Testis (tissue), 3 donors: Measurements from ENCODE around the gene SLC9A8. TPM values are rescaled to one million over a fixed set of nuclear protein-coding genes. Genes with fewer than 3 reads are reported as not detected.

Experiments
- DNase-seq: peaks from one replicate; pipeline ENCODE4 v3.0.0-alpha.2; 2019
- H3K27ac ChIP-seq, 2 donors: fragments of 200-600 bp; sonication (generic); one replicate each; pipeline ENCODE4 v1.5.1; 2019
- H3K27me3 ChIP-seq: fragments of 200-600 bp; sonication (generic); one replicate; pipeline ENCODE4 v1.5.1; 2019
- H3K36me3 ChIP-seq: fragments of 200-600 bp; sonication (generic); one replicate; pipeline ENCODE4 v1.5.1; 2017; ENCODE audit warnings: low read depth; ENCODE audit errors: missing control alignments
- H3K4me1 ChIP-seq: fragments of 200-600 bp; sonication (generic); one replicate; pipeline ENCODE4 v1.5.1; 2019
- H3K4me3 ChIP-seq, 2 donors: fragments of 200-600 bp; sonication (generic); one replicate each; pipeline ENCODE4 v1.5.1; 2017 to 2019
- H3K9me3 ChIP-seq: fragments of 200-600 bp; sonication (generic); one replicate; pipeline ENCODE4 v1.5.1; 2017
- POLR2A ChIP-seq: fragments of 450-650 bp; IDR thresholded peaks from one replicate; pipeline ENCODE4 v1.6.1; 2017; ENCODE audit warnings: antibody characterized with exemption, mild to moderate bottlenecking, moderate library complexity
- WGBS, 2 donors: methylation state at CpG; one replicate each; pipeline ENCODE4 v1.1.5; 2018; 5-methylcytosine and 5-hydroxymethylcytosine counted together
- intact Hi-C: fragments of 100-400 bp; cut with DNase I; formaldehyde crosslinking; loops from one replicate; pipeline ENCODE4 v1.15.1; 2023; ENCODE audit warnings: low total_unique reads
- polyA plus RNA-seq: library from polyadenylated mRNA; stranded (reverse); fragments of 350-450 nt; fragmentation: Illumina TruSeq; extraction: RNeasy Lipid Tissue Mini Kit (QIAGEN cat#74804); gene quantifications from one replicate; pipeline ENCODE4 v1.2.3, GENCODE V29; 2014; ENCODE audit warnings: low read depth, low replicate concordance; ENCODE audit not compliant: insufficient read depth
- total RNA-seq, 2 donors: library from RNA; depleted of rRNA; stranded (reverse); fragments of >200 nt; gene quantifications; one replicate each; pipeline ENCODE4 v1.2.3, GENCODE V29; 2016
- TF ChIP-seq, protein P1 (sequence below), 3 experiments: fragments of 450-650 bp in 2 of 3; fragments of 200-600 bp in 1 of 3; sonication (generic) in 1 of 3; IDR thresholded peaks; one replicate each; pipeline ENCODE4 v1.5.1; 2016 to 2019; ENCODE audit warnings: antibody characterized with exemption in 3 of 3, mild to moderate bottlenecking in 2 of 3, moderate library complexity in 1 of 3

SLC9A8 gene
- total and polyA plus RNA-seq, 3 donors from 2014 or later, result 21.3 to 33.0 (median 32.7) TPM

DNA sequence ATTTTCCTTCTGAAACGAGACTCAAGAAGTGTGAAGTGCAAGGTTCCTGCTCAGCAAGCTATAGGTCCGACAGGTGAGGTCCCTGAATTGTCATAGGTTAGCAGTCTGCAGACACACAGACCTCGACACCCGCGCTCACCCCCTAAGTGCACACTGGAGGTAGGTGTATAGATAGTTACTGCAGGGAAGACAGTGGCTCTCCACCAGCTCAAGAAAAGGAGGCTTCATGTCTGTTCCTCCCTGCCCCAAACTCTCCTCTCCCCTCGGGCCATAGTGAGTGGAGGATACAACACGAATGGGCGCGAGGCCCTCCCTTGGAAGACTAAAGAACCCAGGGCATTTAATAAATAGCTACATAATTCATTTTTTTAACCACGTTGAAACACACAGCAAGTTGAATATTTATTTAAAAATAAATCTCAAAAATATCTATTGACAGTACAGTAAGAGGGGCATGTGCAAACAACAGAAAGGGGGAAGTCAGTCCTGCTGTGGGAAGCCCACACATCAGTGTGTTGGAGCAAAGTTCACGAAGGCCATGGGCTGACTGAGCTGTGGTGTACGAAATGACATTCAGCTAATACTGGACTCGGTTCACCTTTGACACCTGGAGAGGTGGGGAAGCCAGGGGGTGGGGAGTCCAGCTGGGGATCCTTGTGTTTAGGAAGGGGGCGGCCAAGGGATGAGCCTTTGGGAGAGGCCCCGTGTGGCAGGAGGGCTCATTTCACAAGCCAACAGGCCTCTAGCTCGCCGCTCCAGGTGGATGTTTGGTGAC is 92.0 kb downstream of the SLC9A8 start:
- no peaks in the 10 kb centered on the region for H3K9me3 ChIP-seq
- TF ChIP-seq POLR2A, result no peak
- TF ChIP-seq, protein P1, sequence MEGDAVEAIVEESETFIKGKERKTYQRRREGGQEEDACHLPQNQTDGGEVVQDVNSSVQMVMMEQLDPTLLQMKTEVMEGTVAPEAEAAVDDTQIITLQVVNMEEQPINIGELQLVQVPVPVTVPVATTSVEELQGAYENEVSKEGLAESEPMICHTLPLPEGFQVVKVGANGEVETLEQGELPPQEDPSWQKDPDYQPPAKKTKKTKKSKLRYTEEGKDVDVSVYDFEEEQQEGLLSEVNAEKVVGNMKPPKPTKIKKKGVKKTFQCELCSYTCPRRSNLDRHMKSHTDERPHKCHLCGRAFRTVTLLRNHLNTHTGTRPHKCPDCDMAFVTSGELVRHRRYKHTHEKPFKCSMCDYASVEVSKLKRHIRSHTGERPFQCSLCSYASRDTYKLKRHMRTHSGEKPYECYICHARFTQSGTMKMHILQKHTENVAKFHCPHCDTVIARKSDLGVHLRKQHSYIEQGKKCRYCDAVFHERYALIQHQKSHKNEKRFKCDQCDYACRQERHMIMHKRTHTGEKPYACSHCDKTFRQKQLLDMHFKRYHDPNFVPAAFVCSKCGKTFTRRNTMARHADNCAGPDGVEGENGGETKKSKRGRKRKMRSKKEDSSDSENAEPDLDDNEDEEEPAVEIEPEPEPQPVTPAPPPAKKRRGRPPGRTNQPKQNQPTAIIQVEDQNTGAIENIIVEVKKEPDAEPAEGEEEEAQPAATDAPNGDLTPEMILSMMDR (IDR thresholded peaks at IDR 0.05), result no peak
- peaks cover 2% of the 10 kb centered on the region for H3K4me1 ChIP-seq
- no peak overlapping the region for H3K27ac ChIP-seq
- no peaks in the 10 kb centered on the region for H3K27me3 ChIP-seq
- intact Hi-C loops, result no loop called here
- 90 to 94% methylated on average over 17 of the region's 17 CpGs for WGBS, 2 donors
- no peak for DNase-seq
- no peak overlapping the region for H3K4me3 ChIP-seq
- no peaks in the 10 kb centered on the region for H3K36me3 ChIP-seq

GRCh38 chr20:49905415-49906091 is 92.9 kb downstream of the SLC9A8 start:
- 83 to 92% methylated on average over 15 to 29 of the region's 29 CpGs for WGBS, 2 donors
- DNase-seq, result no peak
- Histone ChIP-seq H3K4me1 (peaks cover 7% of the 10 kb centered on the region), H3K27me3 (no peaks in the 10 kb centered on the region), H3K36me3 (no peaks in the 10 kb centered on the region), H3K27ac (no peak overlapping the region), H3K9me3 (no peaks in the 10 kb centered on the region), H3K4me3 (no peak overlapping the region)
- intact Hi-C loops, result no loop called here
- TF ChIP-seq POLR2A, result no peak
- TF ChIP-seq, protein P1 (IDR thresholded peaks at IDR 0.05), result no peak

GRCh38 chr20:49906101-49906604 is 93.5 kb downstream of the SLC9A8 start:
- Histone ChIP-seq H3K27ac (no peak overlapping the region), H3K4me3 (no peak overlapping the region), H3K27me3 (no peaks in the 10 kb centered on the region), H3K4me1 (peaks cover 7% of the 10 kb centered on the region), H3K36me3 (no peaks in the 10 kb centered on the region), H3K9me3 (no peaks in the 10 kb centered on the region)
- intact Hi-C loops, result no loop called here
- 82 to 94% methylated on average over 5 to 37 of the region's 37 CpGs for WGBS, 2 donors
- DNase-seq, result no peak
- TF ChIP-seq, protein P1 (IDR thresholded peaks at IDR 0.05), result no peak
- no peak for TF ChIP-seq POLR2A

GRCh38 chr20:49906615-49907154 is 94.1 kb downstream of the SLC9A8 start:
- Histone ChIP-seq H3K4me1 (peaks cover 7% of the 10 kb centered on the region), H3K9me3 (no peaks in the 10 kb centered on the region), H3K27ac (no peak overlapping the region), H3K4me3 (no peak overlapping the region), H3K27me3 (no peaks in the 10 kb centered on the region), H3K36me3 (no peaks in the 10 kb centered on the region)
- TF ChIP-seq, protein P1 (IDR thresholded peaks at IDR 0.05), result no peak
- no peak for TF ChIP-seq POLR2A
- WGBS, 2 donors, result 88 to 92% methylated on average over 15 of the region's 15 CpGs
- DNase-seq, result no peak
- intact Hi-C loops, result no loop called here
